ENCODE results near the gene GOLGA5. TPM values are rescaled to one million over a fixed set of nuclear protein-coding genes. Genes with fewer than 3 reads are reported as not detected.
A peak's percentile ranks its signal among the peaks of the same experiment; 100 is the strongest.
"Not testable (repeated sequence)": the region's sequence is repeated elsewhere in the genome, so short reads cannot be mapped to it uniquely, and the experiment has no call there.

Gene GOLGA5
- total RNA-seq, 3 donors from 2014 or later (not counting 1 experiment from before 2014, with no cell fraction given) = 11.5 to 21.0 (median 17.1) TPM

DNA sequence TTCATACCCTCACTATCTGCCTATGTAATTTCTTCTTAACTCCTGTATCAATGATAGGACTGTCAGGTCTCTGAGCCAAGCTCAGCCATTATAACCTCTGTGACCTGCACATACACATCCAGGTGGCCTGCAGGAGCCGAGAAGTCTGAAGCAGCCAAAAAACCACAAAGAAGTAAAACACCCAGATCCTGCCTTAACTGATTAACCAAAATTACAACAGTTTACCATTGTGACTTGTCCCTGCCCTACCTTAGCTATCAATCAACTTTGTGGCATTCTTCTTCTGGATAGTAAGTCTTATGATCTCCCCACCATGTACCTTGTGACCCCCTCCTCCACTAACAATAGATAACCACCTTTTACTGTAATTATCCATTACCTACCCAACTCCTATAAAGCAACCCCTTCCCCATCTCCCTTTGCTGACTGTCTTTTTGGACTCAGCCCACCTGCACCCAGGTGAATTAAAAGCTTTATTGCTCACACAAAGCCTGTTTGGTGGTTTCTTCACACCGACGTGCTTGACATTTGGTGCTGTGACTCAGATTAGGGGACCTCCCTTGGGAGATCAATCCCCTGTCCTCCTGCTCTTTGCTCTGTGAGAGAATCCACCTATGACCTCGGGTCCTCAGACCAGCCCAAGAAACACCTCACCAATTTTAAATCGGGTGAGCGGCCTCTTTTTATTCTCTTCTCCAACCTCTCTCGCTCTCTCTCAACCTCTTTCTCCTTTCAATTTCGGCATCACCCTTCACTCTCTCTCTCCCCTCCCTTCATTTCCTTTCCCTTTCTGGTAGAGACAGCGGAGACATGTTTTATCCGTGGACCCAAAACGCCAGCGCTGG lies 34.2 kb upstream of the GOLGA5 start:
- Histone ChIP-seq H3K27ac (ENCODE audit: low read length) (no peak overlapping the region), H3K4me1 (ENCODE audit: control insufficient read depth, insufficient read depth, low read length) (no peaks in the 10 kb centered on the region), H3K4me3 (ENCODE audit: low read length) (no peak overlapping the region), H3K9me3 (ENCODE audit: control insufficient read depth, insufficient read depth, low read length) (no peaks in the 10 kb centered on the region), H3K27me3 (ENCODE audit: control insufficient read depth, insufficient read depth, low read length) (peaks cover 2% of the 10 kb centered on the region), H3K36me3 (ENCODE audit: control insufficient read depth, insufficient read depth, low read length) (no peaks in the 10 kb centered on the region)
- Mint-ChIP-seq H3K27ac (no peak overlapping the region), H3K36me3 (no peaks in the 10 kb centered on the region), H3K4me1 (no peaks in the 10 kb centered on the region), H3K27me3 (ENCODE audit: low read depth in 2 of 2) (peaks cover 39 to 47% of the 10 kb centered on the region in 2 donors), H3K9me3 (no peaks in the 10 kb centered on the region), H3K4me3 (no peak overlapping the region)
- DNase-seq (no peak), ATAC-seq (no peak)
- 76% methylated on average over 12 of the region's 12 CpGs for WGBS (ENCODE audit: insufficient coverage)
- TF ChIP-seq, protein P1, sequence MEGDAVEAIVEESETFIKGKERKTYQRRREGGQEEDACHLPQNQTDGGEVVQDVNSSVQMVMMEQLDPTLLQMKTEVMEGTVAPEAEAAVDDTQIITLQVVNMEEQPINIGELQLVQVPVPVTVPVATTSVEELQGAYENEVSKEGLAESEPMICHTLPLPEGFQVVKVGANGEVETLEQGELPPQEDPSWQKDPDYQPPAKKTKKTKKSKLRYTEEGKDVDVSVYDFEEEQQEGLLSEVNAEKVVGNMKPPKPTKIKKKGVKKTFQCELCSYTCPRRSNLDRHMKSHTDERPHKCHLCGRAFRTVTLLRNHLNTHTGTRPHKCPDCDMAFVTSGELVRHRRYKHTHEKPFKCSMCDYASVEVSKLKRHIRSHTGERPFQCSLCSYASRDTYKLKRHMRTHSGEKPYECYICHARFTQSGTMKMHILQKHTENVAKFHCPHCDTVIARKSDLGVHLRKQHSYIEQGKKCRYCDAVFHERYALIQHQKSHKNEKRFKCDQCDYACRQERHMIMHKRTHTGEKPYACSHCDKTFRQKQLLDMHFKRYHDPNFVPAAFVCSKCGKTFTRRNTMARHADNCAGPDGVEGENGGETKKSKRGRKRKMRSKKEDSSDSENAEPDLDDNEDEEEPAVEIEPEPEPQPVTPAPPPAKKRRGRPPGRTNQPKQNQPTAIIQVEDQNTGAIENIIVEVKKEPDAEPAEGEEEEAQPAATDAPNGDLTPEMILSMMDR (IDR thresholded peaks at IDR 0.05) = no peak
- intact Hi-C loops (cut with micrococcal nuclease) = no loop called here

- Mint-ChIP-seq H3K27ac (no peak overlapping the region), H3K4me3 (no peak overlapping the region), H3K27me3 (ENCODE audit: low read depth in 2 of 2) (peaks cover 34 to 41% of the 10 kb centered on the region in 2 donors), H3K36me3 (no peaks in the 10 kb centered on the region), H3K9me3 (no peaks in the 10 kb centered on the region), H3K4me1 (no peaks in the 10 kb centered on the region)
- WGBS (ENCODE audit: insufficient coverage) = 95% methylated on average over 7 of the region's 7 CpGs
- ATAC-seq (no peak), DNase-seq (no peak)
- Histone ChIP-seq H3K27me3 (ENCODE audit: control insufficient read depth, insufficient read depth, low read length) (peaks cover 2% of the 10 kb centered on the region), H3K27ac (ENCODE audit: low read length) (no peak overlapping the region), H3K4me3 (ENCODE audit: low read length) (no peak overlapping the region), H3K9me3 (ENCODE audit: control insufficient read depth, insufficient read depth, low read length) (no peaks in the 10 kb centered on the region), H3K4me1 (ENCODE audit: control insufficient read depth, insufficient read depth, low read length) (no peaks in the 10 kb centered on the region), H3K36me3 (ENCODE audit: control insufficient read depth, insufficient read depth, low read length) (no peaks in the 10 kb centered on the region)
- intact Hi-C loops (cut with micrococcal nuclease) = no loop called here
- TF ChIP-seq, protein P1 (IDR thresholded peaks at IDR 0.05) = no peak
Measured at GRCh38 chr14:92760524-92760805, 33.6 kb upstream of the GOLGA5 start.

- H3K9me3 ChIP-seq (ENCODE audit: control insufficient read depth, insufficient read depth, low read length); H3K36me3 Mint-ChIP-seq; H3K27ac Mint-ChIP-seq; H3K4me3 Mint-ChIP-seq; DNase-seq; H3K4me1 Mint-ChIP-seq; H3K4me3 ChIP-seq (ENCODE audit: low read length); ATAC-seq; H3K27ac ChIP-seq (ENCODE audit: low read length); H3K27me3 ChIP-seq (ENCODE audit: control insufficient read depth, insufficient read depth, low read length); H3K9me3 Mint-ChIP-seq; H3K36me3 ChIP-seq (ENCODE audit: control insufficient read depth, insufficient read depth, low read length); intact Hi-C loops (cut with micrococcal nuclease): not testable (repeated sequence)
- peaks cover 11% of the 10 kb centered on the region for H3K4me1 ChIP-seq (ENCODE audit: control insufficient read depth, insufficient read depth, low read length)
- H3K27me3 Mint-ChIP-seq (ENCODE audit: low read depth in 2 of 2) = peaks cover 33 to 38% of the 10 kb centered on the region in 2 donors
- 80% methylated on average over 1 of the region's 5 CpGs for WGBS (ENCODE audit: insufficient coverage)
Measured at GRCh38 chr14:92763666-92764631, 30.2 kb upstream of the GOLGA5 start.

DNA sequence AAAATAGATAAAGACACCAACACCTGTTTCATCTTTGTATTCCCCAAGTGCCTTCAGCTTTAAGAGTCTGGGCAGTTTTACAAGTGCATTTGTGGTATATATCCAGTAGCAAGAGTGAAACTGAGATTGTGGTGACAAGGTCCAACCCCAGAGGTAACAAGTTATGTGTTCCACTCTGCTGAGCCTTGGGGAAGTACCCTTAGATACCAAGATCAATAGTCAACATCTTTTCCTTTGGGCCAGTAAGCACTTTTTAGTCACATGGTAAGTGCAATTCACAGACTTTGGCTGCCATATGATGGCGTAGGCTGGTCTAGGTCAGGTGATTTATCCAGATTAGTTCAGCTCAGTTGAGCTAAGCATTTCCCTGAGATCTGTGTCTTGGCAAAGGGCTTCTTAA lies 25.9 kb upstream of the GOLGA5 start:
- H3K27me3 Mint-ChIP-seq (ENCODE audit: low read depth in 2 of 2); H3K9me3 Mint-ChIP-seq; intact Hi-C loops (cut with micrococcal nuclease); H3K27ac Mint-ChIP-seq; H3K9me3 ChIP-seq (ENCODE audit: control insufficient read depth, insufficient read depth, low read length); H3K4me3 ChIP-seq (ENCODE audit: low read length); H3K36me3 Mint-ChIP-seq; H3K27me3 ChIP-seq (ENCODE audit: control insufficient read depth, insufficient read depth, low read length); H3K4me1 Mint-ChIP-seq; H3K36me3 ChIP-seq (ENCODE audit: control insufficient read depth, insufficient read depth, low read length); H3K4me3 Mint-ChIP-seq: not testable (repeated sequence)
- DNase-seq (peak in 1 of 2 donors; percentile 57), ATAC-seq (peak; percentile 81 to 93 (median 89))
- WGBS (ENCODE audit: insufficient coverage) = no CpG with 5 or more reads among the region's 1 CpG
- Histone ChIP-seq H3K27ac (ENCODE audit: low read length) (peak overlapping the region; percentile 39), H3K4me1 (ENCODE audit: control insufficient read depth, insufficient read depth, low read length) (peaks cover 13% of the 10 kb centered on the region)
